ENCODE measurements around the gene TRIO. TPM values are rescaled to one million over a fixed set of nuclear protein-coding genes. Genes with fewer than 3 reads are reported as not detected.

The TRIO gene
- total and polyA plus RNA-seq, 12 donors = 26.2 to 85.2 (median 61.9) TPM

GRCh38 chr5:14490309-14490711 lies 347.2 kb downstream of the TRIO start:
- Histone ChIP-seq H3K27ac (peak overlapping the region in 2 of 10 donors; percentile 4 to 68), H3K36me3 (peaks cover 0 to 98% (median 54%) of the 10 kb centered on the region in 9 donors), H3K27me3 (no peaks in the 10 kb centered on the region), H3K9me3 (no peaks in the 10 kb centered on the region), H3K4me3 (no peak overlapping the region), H3K4me1 (peaks cover 3 to 34% (median 12%) of the 10 kb centered on the region in 9 donors)
- intact Hi-C loops (cut with DNase I) = no loop called here
- WGBS, 2 donors = 71 to 78% methylated on average over 2 of the region's 2 CpGs
- DNase-seq (peak in 1 of 2 donors; percentile 29), ATAC-seq (peak in 7 of 8 donors; percentile 27 to 67 (median 43))
- no peak for TF ChIP-seq CTCF (IDR thresholded peaks at IDR 0.05)

- intact Hi-C loops (cut with DNase I) = no loop called here
- DNase-seq (peak in 1 of 2 donors; percentile 24), ATAC-seq (peak in 7 of 8 donors; percentile 32 to 79 (median 43))
- Histone ChIP-seq H3K9me3 (no peaks in the 10 kb centered on the region), H3K36me3 (peaks cover 0 to 98% (median 54%) of the 10 kb centered on the region in 9 donors), H3K27me3 (no peaks in the 10 kb centered on the region), H3K4me1 (peaks cover 3 to 34% (median 12%) of the 10 kb centered on the region in 9 donors), H3K27ac (peak overlapping the region in 2 of 10 donors; percentile 42 to 56), H3K4me3 (no peak overlapping the region)
- TF ChIP-seq CTCF (IDR thresholded peaks at IDR 0.05) = no peak
- 77 to 83% methylated on average over 21 of the region's 21 CpGs for WGBS, 2 donors
Observed at GRCh38 chr5:14491015-14491915, 348.1 kb downstream of the TRIO start.

- Histone ChIP-seq H3K9me3 (no peaks in the 10 kb centered on the region), H3K4me3 (no peak overlapping the region), H3K36me3 (peaks cover 0 to 100% (median 51%) of the 10 kb centered on the region in 9 donors), H3K27me3 (no peaks in the 10 kb centered on the region), H3K27ac (peak overlapping the region in 1 of 10 donors; percentile 35), H3K4me1 (peaks cover 3 to 34% (median 12%) of the 10 kb centered on the region in 9 donors)
- intact Hi-C loops (cut with DNase I) = no loop called here
- TF ChIP-seq CTCF (IDR thresholded peaks at IDR 0.05) = no peak
- 72 to 74% methylated on average over 21 of the region's 21 CpGs for WGBS, 2 donors
- peak in 3 of 8 donors; percentile 29 to 58 (median 43) for ATAC-seq
- no peak for DNase-seq
Observed at GRCh38 chr5:14492331-14492964, 349.3 kb downstream of the TRIO start.

- Histone ChIP-seq H3K4me1 (peaks cover under 1 to 25% (median 7%) of the 10 kb centered on the region in 9 donors), H3K9me3 (no peaks in the 10 kb centered on the region), H3K4me3 (no peak overlapping the region), H3K36me3 (peaks cover 6 to 100% (median 47%) of the 10 kb centered on the region in 9 donors), H3K27me3 (no peaks in the 10 kb centered on the region), H3K27ac (no peak overlapping the region)
- no peak for TF ChIP-seq CTCF (IDR thresholded peaks at IDR 0.05)
- DNase-seq (no peak), ATAC-seq (no peak)
- 88 to 89% methylated on average over 5 of the region's 5 CpGs for WGBS, 2 donors
- intact Hi-C loops (cut with DNase I) = no loop called here
Observed at GRCh38 chr5:14495301-14495700, 352.2 kb downstream of the TRIO start.

Measured in heart right ventricle (tissue), 16 donors.